Measurements from ENCODE around the gene NUP93.
A peak's percentile ranks its signal among the peaks of the same experiment; 100 is the strongest.
"Not testable (repeated sequence)": the region's sequence is repeated elsewhere in the genome, so short reads cannot be mapped to it uniquely, and the experiment has no call there.

The NUP93 gene

DNA sequence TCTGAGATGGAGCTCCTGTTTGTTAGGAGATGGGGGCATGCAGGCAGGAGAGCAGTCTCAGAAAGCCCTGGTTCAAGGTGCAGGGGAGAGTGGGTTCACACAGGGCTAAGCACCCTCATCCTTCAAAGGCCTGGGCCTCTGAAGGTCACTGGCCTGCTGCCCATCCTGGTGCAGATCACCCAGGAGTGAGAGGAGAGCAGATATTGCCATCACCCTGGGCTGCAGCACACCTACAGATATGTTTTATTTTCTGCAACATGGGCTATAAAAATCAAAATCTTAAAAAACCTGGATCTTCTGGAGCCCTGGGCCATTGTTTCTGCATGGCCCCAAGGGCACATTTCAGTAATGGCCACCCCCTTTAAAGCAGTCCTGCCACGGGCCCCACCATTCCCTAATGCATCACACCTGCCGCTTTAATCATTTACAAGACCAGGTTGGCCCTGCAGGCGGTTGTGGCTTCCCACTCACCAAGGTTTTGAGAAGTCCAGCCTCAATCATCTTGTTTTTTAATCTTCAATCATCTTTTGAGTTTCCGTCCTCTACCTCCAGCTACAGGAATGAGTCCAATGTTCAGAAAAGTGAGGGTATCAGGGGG lies 20.4 kb upstream of the NUP93 start:
- no peak for DNase-seq

DNA sequence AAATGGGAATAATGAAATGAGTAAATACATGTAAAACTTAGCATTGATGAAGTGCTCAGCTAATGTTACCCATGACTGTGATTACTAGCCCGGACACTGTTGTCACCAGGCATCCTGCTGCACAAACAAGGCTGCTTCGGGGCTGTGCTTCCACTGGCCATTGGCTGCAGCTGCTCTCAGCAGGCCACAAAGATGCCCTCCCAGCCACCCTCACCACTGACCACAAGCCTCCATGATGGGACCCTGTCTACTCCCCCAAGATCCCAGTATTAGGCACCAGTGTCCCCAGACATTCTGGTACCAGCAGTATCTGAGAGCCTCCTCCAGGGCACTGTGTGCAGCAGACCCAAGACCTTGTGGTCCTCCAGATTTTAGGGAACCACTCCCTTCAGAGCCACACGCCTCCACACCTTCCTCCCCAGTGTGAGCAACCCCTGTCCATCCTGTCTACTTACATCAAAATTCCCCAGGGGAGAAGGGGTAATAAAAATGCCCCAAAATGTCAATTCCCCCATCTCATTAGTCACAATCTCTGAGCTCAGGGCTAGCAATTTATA lies 19.7 kb upstream of the NUP93 start:
- no peak for DNase-seq

DNA sequence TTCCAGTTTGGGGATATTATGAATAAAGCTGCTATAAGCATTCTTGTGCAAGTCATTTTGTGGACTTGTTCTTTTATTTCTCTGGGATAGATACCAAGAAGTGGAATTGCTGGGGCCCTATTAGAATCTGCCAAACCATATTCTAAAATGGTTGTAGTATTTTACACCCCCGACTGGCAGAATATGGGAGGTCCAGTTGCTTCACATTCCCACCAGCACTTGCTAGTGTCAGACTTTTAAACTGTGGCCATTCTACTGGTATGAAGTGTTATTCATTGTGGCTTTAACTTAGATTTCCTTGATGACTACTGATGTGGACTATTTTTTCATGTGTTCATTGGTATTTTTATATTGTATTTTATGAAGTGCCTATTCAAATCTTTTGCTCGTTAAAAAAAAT lies 18.1 kb upstream of the NUP93 start:
- no peak for DNase-seq

DNA sequence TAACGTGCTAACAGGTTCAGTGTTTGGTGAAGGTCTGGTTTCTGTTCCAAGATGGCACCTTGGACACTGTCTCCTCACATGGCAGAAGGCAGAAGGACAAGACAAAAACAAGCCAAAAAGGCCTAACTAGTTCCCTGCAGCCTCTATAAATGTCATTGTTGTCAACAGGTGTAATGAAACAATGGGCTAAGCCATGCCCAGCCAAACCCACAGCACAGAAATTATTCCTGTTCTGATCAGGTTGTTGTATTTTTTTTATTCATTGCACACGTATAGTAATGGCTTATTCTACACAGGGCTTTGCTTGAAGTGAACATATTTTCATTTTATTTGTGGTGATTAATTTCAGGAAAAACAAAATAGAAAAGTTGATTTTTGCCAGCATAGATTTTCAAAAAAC lies 16.1 kb upstream of the NUP93 start:
- DNase-seq = no peak

DNA sequence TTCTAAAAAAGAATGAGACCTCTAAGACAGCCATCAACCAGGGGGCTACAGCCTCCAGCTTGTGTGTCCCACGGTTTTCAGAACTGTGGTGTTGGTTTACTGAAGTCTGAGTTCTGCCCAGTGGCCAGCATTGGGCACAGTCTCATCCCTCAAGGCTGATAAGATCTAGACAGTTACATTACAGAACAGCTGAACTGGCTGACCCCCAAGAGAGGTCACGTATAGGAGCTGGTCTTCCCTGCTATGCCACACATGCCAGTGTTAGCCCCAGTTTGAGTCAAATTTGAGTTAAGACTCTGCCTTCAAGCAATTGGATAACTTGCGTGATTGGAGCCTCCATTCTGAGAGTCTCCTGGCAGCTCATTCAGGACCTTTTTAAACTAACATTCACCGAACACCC lies 14.8 kb upstream of the NUP93 start:
- DNase-seq = no peak

DNA sequence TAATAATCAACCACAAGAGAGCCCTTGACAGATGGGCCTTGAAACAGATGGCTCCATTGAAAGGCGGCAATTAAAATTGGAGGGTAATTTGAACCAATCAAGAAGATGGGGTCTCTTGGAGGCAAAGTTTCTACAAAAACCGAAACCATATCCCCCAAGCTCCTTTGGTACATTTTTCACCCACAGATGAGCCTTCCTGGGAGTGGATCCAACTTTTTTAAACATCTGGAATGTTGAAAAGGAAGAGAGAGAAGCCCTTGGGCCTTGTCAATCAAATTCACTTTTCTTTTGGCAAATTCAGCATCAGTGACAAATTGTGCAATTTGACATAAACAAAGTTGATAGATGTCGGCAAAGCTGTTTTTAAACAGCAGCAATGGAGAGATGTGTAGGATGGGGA lies 13.2 kb upstream of the NUP93 start:
- DNase-seq = peak; percentile 25

DNA sequence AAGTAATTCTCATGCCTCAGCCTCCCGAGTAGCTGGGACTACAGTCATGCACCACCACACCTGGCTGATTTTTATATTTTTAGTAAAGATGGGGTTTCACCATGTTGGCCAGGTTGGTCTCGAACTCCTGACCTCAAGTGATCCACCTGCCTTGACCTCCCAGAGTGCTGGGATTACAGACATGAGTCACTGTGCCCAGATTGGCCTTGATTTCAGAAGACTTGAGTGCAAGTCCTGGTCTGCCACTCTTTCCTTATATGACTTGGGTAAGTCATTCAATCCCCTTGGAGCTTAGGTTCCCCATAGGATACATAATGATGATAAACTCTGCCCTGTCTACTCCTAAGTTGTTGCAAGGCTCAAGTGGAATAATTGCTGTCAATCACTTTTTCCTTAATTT lies 12.4 kb upstream of the NUP93 start:
- DNase-seq = not testable (repeated sequence)

DNA sequence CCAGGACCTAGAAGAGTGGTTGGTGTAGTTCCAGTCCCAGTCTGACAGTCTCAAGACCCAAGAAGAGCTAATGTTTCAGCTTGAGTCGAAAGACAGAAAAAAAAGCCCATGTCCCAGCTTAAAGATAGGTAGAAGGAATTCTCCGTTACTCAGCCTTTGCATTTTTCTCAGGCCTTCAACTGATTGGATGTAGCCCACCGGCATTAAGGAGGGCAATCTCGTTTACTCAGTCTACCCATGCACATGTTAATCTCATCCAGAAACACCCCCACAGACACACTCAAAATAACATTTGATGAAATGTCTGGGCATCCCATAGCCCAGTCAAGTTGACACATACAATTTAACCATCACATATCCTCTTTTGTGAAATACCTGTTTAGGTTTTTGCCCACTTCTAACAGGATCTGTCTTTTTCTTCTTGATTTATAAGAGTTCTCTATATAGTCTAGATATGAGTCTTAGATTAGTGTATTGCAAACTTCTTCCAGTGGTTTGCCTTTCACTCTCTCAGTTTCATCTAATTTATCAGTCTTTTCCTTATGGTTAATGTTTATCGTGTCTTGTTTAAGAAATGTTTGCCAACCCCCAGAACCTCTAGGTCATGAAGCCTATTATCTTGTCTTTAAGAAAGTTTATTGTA lies 7.6 kb upstream of the NUP93 start:
- DNase-seq = no peak

DNA sequence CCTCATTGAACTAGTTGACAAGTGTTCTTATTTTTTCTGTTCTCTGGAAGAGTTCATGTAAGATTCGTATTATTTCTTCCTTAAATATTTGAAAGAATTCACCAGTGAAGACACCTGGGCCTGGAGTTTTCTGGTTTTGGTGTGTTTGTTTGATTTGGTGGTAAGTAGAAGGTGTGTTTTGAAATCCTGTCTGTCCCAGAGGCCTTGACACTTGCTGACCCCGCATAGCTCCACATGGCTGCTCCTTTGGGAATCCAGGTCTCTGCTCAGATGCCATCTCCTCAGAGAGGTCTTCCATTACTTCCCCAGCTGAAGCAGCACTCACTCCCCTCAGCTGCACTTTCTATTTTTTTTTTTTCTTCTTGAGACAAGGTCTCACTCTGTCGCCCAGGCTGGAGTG lies 5.7 kb upstream of the NUP93 start:
- DNase-seq = no peak

DNA sequence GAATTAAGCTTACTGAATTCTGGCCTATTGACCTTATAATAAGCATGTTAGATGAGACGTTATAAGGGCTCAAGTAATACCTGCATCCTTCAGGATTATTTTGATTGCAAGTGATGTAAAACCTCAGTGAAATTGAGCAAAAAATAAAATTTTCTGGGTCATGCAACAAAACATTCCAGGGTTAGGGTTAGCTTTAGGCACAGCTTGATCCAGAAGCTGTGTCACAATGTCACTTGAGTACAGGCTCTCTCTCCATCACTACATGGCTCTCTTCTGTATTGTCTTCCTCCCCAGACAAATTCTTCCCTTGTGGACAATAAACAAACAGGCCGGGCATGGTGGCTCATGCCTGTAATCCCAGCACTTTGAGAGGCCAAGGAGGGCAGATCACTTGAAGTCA lies 3.6 kb upstream of the NUP93 start:
- no peak for DNase-seq

DNA sequence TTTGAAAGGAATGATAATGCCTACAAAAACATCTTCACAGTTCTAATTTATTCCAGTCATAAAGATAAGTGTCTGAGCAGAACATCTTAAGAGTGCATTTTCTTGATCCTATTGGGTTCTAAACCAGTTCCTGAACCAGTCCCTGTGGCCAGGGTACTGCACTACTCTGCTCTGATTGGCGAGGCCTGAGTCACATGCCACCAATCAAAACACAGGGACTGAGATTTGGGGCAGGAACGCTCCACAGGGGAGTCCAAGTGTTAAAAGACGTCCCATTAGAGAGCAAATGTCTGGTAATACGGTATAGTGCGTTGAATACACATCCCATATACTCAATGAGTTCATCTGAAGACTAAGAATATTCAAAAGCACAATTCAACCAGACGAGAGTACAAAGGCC lies 3.0 kb upstream of the NUP93 start:
- DNase-seq = no peak

DNA sequence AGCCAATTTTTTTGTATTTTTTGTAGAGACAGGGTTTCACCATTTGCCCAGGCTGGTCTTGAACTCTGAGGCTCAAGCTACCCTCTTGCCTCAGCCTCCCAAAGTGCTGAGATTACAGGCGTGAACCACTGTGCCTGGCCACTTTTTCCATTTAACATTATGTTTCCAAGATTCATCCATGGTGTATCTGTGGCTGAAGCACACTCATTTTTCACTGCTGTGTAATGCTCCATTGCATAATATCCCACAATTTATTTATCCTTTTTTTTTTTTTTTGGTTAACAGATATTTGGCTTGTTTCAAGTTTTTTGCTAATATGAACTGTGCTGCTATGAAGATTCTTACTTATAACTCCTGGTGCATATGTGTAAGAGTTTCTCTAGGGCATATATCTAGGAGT lies 1.9 kb upstream of the NUP93 start:
- no peak for DNase-seq

DNA sequence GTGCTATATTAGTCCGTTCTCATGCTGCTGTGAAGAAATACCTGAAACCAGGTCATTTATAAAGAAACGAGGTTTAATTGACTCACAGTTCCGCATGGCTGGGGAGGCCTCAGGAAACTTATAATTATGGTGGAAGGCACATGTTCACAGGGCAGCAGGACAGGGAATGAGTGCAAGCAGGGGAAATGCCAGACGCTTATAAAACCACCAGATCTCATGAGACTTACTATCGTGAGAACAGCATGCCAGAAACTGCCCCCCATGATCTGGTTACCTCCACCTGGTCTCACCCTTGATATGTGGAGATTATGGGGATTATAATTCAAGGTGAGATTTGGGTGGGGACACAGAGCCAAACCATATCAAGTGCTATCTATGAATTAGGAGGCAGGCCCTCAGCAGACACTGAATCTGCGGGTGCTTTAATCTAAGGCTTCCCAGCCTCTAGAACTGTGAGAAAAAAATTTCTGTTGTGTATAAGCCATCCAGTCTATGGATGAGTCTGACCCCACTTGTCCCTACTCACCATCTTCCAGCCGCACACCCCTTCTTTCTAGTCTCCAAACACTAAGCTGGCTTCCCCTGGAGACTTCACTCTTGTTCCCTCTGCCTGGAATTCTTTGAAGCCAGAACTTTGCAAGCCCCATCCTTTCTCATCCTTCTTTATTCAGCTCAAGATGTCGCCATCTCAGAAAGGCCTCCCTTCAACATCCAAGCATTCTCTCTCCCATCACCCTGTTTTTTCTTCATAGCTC lies 772 bp upstream of the NUP93 start:
- no peak for DNase-seq

DNA sequence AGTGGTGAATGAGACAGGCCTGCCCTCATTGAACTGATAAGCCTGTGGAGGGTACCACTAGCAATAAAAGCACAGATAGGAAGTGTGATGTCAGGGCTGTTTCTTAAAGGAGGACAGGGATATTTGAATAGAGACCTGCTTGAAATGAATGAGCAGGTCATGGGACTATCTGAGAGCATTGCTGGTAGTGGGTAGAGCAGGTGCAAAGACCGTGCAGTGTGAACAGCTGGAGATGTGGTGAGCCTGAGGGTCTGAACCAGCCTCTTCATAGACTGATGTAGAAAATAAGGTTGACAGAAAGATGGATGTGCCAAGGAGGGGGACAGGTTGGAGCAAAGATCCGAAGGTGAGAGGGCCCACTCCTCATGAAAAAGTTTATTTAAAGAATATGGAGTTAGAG lies 2.4 kb downstream of the NUP93 start:
- no peak for DNase-seq

DNA sequence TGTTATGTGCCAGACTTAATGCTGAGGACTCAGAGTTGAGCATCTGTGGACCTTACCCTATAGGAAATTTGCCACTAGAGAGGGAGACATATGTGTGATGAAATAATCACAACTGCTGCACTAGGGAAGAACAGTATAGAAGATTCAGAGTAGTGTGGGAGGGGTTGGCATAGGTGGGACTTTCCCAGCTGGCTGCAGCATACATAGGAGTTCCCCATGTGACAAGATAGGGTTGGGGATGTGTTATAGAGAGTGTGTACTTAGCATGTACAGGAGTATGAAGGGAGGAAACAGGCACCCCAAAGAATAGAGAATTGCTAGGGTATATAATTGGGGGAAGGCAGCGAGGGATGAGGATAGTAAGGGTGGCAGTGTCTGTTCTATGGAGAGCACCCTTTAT lies 2.9 kb downstream of the NUP93 start:
- DNase-seq = no peak

DNA sequence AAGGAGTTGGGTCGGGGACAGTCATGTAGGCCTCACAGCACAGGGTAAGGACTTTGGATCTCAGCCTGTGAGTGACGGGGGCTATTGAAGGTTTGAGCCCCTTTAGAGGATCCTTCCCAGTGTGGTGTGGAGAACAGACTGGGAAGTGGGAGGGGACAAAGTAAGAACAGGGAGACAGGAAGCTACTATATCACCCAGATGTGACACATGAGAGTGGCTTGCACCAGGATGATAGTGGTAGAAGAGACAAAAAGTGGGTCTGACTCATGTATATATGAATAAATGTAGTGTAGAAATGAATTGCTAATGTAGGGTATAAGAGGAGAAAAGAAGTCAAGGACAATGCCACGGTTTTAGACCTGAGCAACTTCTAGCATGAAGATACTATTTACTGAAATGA lies 4.5 kb downstream of the NUP93 start:
- no peak for DNase-seq

DNA sequence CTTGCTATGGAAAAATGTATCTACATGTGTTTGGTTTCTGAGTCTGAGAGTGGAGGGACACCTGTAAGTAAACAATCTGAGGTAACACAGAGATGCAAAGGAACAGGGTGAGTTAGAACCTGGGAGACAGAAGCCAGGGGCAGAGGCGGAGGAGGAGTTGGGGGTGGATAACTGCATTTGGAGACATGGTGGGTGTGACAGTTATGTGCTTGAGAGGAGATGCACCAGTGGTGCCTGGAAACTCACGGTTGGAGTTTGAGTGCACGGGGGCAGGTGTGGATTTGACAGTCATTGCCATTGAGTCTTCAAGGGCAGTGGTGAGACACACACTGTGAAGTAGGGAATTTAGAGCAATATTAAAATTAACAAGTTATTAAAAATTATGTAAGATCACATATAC lies 6.5 kb downstream of the NUP93 start:
- DNase-seq = no peak

DNA sequence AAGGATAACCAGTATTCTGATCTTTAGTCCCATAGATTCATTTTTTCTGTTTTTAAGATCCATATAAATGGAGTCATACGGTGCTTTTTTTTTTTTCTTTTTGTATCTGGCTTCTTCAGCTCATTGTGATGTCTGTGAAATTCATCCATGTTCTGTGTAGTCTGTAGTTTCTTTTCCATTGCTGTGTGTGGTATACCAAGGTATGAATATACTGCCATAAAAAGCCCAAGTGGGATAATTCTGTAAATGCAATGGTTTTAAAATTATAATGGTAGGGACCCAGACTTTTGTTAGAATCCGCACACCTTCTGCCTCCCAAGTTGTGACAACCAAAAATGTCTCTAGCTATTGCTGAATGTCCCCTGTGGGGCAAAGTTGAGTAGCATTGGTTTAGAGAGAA lies 7.6 kb downstream of the NUP93 start:
- DNase-seq = no peak

DNA sequence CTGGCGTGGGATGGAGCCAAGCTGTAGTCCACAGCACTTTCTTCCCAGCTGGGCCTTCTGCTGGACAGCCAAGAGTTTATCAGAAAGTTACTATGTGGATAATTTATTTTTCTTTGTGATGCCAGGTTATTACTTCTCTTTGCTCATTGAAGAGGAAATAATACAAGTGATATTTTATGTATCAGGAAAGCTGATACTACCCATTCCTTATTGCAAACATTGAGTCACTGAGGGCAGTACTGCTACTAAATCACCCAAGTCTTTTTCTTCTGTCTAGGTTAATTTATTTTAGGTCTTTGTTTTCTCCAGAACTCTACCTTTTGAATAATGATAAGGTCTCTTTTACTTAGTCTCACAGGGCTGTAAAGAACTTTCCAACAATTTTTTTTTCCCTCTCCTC lies 8.3 kb downstream of the NUP93 start:
- no peak for DNase-seq

DNA sequence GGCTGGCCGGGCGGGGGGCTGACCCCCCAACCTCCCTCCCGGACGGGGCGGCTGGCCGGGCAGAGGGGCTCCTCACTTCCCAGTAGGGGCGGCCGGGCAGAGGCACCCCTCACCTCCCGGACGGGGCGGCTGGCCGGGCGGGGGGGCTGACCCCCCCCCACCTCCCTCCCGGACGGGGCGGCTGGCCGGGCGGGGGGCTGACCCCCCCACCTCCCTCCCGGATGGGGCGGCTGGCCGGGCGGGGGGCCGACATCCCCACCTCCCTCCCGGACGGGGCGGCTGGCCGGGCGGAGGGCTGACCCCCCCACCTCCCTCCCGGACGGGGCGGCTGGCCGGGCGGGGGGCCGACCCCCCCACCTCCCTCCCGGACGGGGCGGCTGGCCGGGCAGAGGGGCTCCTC lies 9.4 kb downstream of the NUP93 start:
- DNase-seq = not testable (repeated sequence)

DNA sequence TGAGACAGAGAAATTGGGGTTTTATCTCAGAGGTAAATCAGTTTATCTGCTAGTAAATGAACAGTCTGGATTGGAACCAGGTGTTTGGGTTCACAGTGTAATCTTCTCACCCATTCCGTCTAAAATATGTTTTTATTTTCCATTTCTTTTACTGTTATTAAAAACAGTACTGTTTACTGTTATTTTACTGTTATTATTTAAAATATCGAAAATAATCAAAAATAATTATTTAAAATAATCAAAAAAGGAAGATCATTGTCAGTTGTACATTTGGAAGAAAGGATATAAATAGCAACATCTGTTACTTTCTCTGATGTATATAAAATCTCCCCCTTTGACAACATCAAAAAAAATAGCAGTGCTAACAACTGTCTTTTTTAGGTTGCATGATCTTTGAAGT lies 11.5 kb downstream of the NUP93 start:
- no peak for DNase-seq

DNA sequence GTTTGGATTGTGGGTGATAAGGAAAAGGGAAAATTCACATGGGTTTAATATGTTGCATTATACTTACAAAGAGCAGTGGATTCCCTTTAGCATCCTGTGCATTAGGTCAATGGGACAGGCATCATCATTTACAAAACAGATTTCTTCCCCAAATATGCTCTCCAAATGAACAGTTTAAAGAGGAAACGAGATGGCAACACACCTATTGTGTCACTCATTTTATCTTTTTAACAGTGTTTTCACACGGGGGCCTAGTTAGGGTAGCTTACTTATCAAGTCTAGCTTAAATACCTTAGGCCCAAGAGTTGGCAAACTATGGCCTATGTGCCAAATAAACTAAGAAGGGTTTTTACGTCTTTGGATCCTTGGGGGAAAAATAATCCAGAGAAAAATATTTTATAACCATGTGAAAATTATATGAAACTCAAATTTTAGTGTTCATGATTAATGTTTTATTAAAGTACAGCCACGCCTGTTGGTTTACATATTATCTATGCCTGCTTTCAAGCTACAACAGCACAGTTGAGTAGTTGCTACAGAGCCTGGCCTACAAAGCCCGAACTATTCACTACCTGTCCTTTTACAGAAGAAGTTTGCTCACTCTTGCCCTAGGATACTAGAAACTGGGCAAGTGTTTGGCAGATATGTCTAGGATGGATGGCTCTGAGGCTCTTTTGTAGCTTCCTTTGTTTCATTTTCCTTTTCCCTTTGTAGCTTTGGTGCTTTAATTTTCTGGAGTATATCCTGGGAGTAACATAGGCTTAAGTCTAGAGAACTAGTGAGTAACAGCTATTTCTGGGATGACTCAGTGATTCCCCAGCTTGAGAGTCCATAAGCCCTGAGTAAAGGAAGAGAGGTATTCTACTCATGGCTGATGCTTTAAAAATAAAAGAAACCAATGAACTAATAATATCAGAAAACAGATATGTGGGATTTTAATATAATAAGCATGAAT lies 12.4 kb downstream of the NUP93 start:
- DNase-seq = no peak

DNA sequence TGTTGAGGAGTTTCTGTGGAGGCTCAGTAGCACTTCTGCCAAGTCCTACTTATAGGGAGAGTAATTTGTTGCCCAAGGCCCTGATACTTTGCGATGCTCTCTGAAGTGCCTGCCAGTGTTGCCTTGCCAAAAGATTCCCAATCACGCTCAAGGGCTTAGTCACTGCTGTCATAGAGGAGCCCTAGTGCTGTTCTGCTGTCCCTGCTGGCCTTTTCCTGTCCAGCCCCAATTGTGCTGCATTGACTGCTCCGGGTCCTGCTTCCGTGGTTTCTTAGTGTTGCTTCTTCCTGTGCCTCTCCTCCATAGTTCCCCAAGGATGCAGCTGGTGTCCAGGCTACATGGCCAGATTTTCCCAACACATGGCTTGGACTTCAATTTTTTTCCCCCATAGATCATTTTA lies 13.9 kb downstream of the NUP93 start:
- no peak for DNase-seq
